Endothelial cell of umbilical vein (primary cell): ENCODE data around the gene RDH14. TPM values are rescaled to one million over a fixed set of nuclear protein-coding genes. Genes with fewer than 3 reads are reported as not detected.

Experiments used
- BruUV-seq: library from RNA; stranded (reverse); fragments of 400-500 nt; replicated peaks from 2 replicates; lab custom pipeline; 2021; lab: Mats Ljungman, UMichigan
- CTCF ChIA-PET: fragments of 300-600, 350-600 bp; sonication (Branson Sonifier 250); formaldehyde crosslinking; loops from one replicate; lab custom pipeline; 2021; ENCODE audit warnings: antibody characterized with exemption, inconsistent platforms; lab: Charles Lee
- POLR2A ChIA-PET: fragments of 300-600, 350-600 bp; sonication (Branson Sonifier 250); formaldehyde crosslinking; loops from one replicate; lab custom pipeline; 2021; ENCODE audit warnings: antibody characterized with exemption, inconsistent platforms; lab: Charles Lee
- DNase-seq: peaks from one replicate; pipeline ENCODE4 v3.0.0-alpha.2; 2011; ENCODE audit warnings: low read depth, low spot score
- FAIRE-seq: peaks from 2 replicates; lab custom pipeline; 2011; peaks lifted over from hg19 to GRCh38; lab: Jason Lieb, UNC
- H2AFZ ChIP-seq: 2 replicates; pipeline ENCODE4 v1.6.0; 2012; ENCODE audit warnings: low read depth, low read length, control low read depth, inconsistent platforms
- H3K27ac ChIP-seq: 2 replicates; pipeline ENCODE4 v1.5.1; 2011; ENCODE audit warnings: low read depth, mild to moderate bottlenecking, control low read depth, low read length, moderate library complexity; ENCODE audit not compliant: insufficient read depth
- H3K27me3 ChIP-seq, 2 experiments: 2 replicates each; pipeline versions ENCODE4 v1.6.0 to v1.6.1; 2011; ENCODE audit warnings: low read length in 2 of 2, mixed read lengths in 1 of 2; ENCODE audit not compliant: control insufficient read depth in 2 of 2, insufficient read depth in 2 of 2
- H3K36me3 ChIP-seq, 2 experiments: 2 replicates in 1 of 2; 3 replicates in 1 of 2; pipeline ENCODE4 v1.5.1; 2011; ENCODE audit warnings: low read length in 2 of 2, mild to moderate bottlenecking in 1 of 2, moderate library complexity in 1 of 2; ENCODE audit not compliant: control insufficient read depth in 2 of 2, insufficient read depth in 2 of 2; ENCODE audit errors: extremely low read depth in 1 of 2
- H3K4me1 ChIP-seq: 3 replicates; pipeline ENCODE4 v1.5.1; 2011; ENCODE audit warnings: mild to moderate bottlenecking, low read length; ENCODE audit not compliant: control insufficient read depth, insufficient read depth; ENCODE audit errors: extremely low read depth
- H3K4me2 ChIP-seq: 2 replicates; pipeline ENCODE4 v1.6.1; 2011; ENCODE audit warnings: low read length, control low read depth, mixed read lengths; ENCODE audit not compliant: insufficient read depth
- H3K4me3 ChIP-seq, 3 experiments: fragments of 200-600 bp in 1 of 3; sonication (generic), shearing (Covaris generic) in 1 of 3; replicated peaks in 1 of 3; 2 replicates each; pipeline ENCODE4 v1.5.1; 2011 to 2016; ENCODE audit warnings: control low read depth in 3 of 3, low read length in 3 of 3, mild to moderate bottlenecking in 2 of 3, inconsistent platforms in 1 of 3, low read depth in 1 of 3, moderate library complexity in 1 of 3; ENCODE audit not compliant: insufficient read depth in 1 of 3
- H3K79me2 ChIP-seq: 2 replicates; pipeline ENCODE4 v1.6.0; 2012; ENCODE audit warnings: low read length, inconsistent platforms; ENCODE audit not compliant: control insufficient read depth, insufficient read depth
- H3K9ac ChIP-seq: replicated peaks from 2 replicates; pipeline ENCODE3; 2011; ENCODE audit warnings: low read length, control low read depth; ENCODE audit not compliant: insufficient read depth; ENCODE audit errors: extremely low read depth
- H3K9me1 ChIP-seq: replicated peaks from 3 replicates; pipeline ENCODE4 v1.6.0; 2011; ENCODE audit warnings: mild to moderate bottlenecking, low read length; ENCODE audit not compliant: control insufficient read depth, insufficient read depth; ENCODE audit errors: extremely low read depth
- H3K9me3 ChIP-seq: replicated peaks from 2 replicates; pipeline ENCODE4 v1.5.1; 2012; ENCODE audit warnings: low read length, inconsistent platforms; ENCODE audit not compliant: control insufficient read depth, insufficient read depth
- H4K20me1 ChIP-seq: replicated peaks from 2 replicates; pipeline ENCODE3; 2011; ENCODE audit warnings: mild to moderate bottlenecking, low read length; ENCODE audit not compliant: control insufficient read depth, insufficient read depth; ENCODE audit errors: extremely low read depth
- EZH2 ChIP-seq: IDR thresholded peaks from 2 replicates; pipeline ENCODE4 v1.6.1; 2012; ENCODE audit warnings: borderline replicate concordance, low read depth, mild to moderate bottlenecking, moderate library complexity, low read length, inconsistent platforms; ENCODE audit not compliant: severe bottlenecking
- FOS ChIP-seq: IDR thresholded peaks from 2 replicates; pipeline ENCODE4 v1.6.1; 2011; ENCODE audit warnings: mild to moderate bottlenecking, low read length, moderate library complexity, borderline replicate concordance; ENCODE audit not compliant: insufficient read depth
- GATA2 ChIP-seq: IDR thresholded peaks from 2 replicates; pipeline ENCODE4 v1.7.0; 2011; ENCODE audit warnings: low read depth, mild to moderate bottlenecking, moderate library complexity, mixed read lengths, low read length; ENCODE audit not compliant: insufficient read length, insufficient read depth
- JUN ChIP-seq: IDR thresholded peaks from 2 replicates; pipeline ENCODE4 v1.6.1; 2011; ENCODE audit warnings: borderline replicate concordance, low read depth; ENCODE audit not compliant: insufficient read length, insufficient read depth
- MYC ChIP-seq: IDR thresholded peaks from one replicate; pipeline ENCODE4 v1.6.1; 2011; ENCODE audit warnings: mild to moderate bottlenecking, low read depth, low read length
- POLR2A ChIP-seq: IDR thresholded peaks from 2 replicates; pipeline ENCODE4 v1.6.1; 2012; ENCODE audit warnings: low read depth, mild to moderate bottlenecking, control low read depth, low read length
- POLR2AphosphoS5 ChIP-seq: IDR thresholded peaks from 2 replicates; pipeline ENCODE4 v1.6.1; 2012; ENCODE audit warnings: low read depth, mild to moderate bottlenecking, control low read depth, low read length, moderate library complexity; ENCODE audit not compliant: insufficient read depth
- dilution Hi-C: fragments of 300-500 bp; cut with MboI; formaldehyde crosslinking; loops from one replicate; pipeline ENCODE4 v1.15.0; 2019; ENCODE audit warnings: low sequenced_read_pairs; ENCODE audit not compliant: extremely low pct_ligation_motif_present
- intact Hi-C: fragments of 100-400 bp; cut with micrococcal nuclease; formaldehyde crosslinking; loops from one replicate; pipeline ENCODE4 v1.10.0; 2022
- polyA plus RNA-seq, 4 experiments: library from polyadenylated mRNA; depleted of rRNA in 3 of 4; stranded (reverse) in 3 of 4; unstranded in 1 of 4; fragments of >200 nt; gene quantifications; 2 replicates each; pipeline versions ENCODE4 v1.2.1 to v1.2.3, GENCODE V29; 2011 to 2012; ENCODE audit warnings: missing spikeins in 1 of 4
- total RNA-seq: library from RNA; stranded (reverse); gene quantifications from 2 replicates; pipeline ENCODE4 v1.2.3, GENCODE V29; 2021
- TF ChIP-seq, protein P1 (sequence below): IDR thresholded peaks from 2 replicates; pipeline ENCODE4 v1.6.1; 2011; ENCODE audit not compliant: insufficient read depth, insufficient read length
- TF ChIP-seq, protein P2 (sequence below), 2 donors: IDR thresholded peaks; 1 replicate in 1 of 2; 2 replicates in 1 of 2; pipeline ENCODE4 v1.5.1; 2011; ENCODE audit warnings: low read length in 2 of 2, mild to moderate bottlenecking in 2 of 2, moderate library complexity in 2 of 2, control low read depth in 1 of 2, inconsistent platforms in 1 of 2, low read depth in 1 of 2; ENCODE audit not compliant: insufficient read depth in 1 of 2; ENCODE audit errors: extremely low read depth in 1 of 2

RDH14 gene
- total and polyA plus RNA-seq, 2 donors (not counting 3 experiments of a cell fraction or from before 2014, with no cell fraction given) = 8.8 to 12.4 TPM

DNA sequence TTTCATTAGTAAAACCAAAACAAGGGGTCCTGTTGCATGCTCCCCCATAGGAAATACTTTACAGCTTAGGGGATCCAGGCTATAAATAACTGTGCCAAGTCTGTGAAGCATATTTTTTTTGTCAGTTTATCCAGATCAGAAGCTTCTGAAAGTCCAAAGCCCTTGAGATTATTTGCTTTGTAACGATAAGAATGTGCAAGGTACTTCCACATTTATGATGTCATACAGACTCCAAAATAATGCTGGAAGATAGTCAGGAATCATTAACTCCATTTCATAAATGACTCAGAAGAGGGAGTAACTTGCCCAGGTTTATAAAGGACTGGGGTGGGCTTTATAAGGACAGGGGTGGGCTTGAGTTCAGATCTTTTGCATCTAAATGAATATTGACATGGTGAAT is 29.3 kb downstream of the RDH14 start:
- H2AFZ ChIP-seq = no peak overlapping the region
- no peaks in the 10 kb centered on the region for H3K9me1 ChIP-seq
- no peak overlapping the region for H3K4me2 ChIP-seq
- dilution Hi-C loops = no loop called here
- H3K9ac ChIP-seq = no peak overlapping the region
- POLR2A ChIA-PET = no interaction called here
- H4K20me1 ChIP-seq = no peaks in the 10 kb centered on the region
- intact Hi-C loops = no loop called here
- no peaks in the 10 kb centered on the region for H3K79me2 ChIP-seq
- H3K4me1 ChIP-seq = peaks cover 4% of the 10 kb centered on the region
- H3K9me3 ChIP-seq = no peaks in the 10 kb centered on the region
- no peak overlapping the region for H3K4me3 ChIP-seq
- H3K36me3 ChIP-seq = no peaks in the 10 kb centered on the region
- DNase-seq (no peak), FAIRE-seq (no peak)
- CTCF ChIA-PET = interaction anchor here (0.7 to 1.1 kb wide), 3 partner anchors 15 to 29 kb away, joined by 3 to 4 read pairs (median 3); no protein-coding TSS in a partner anchor
- H3K27me3 ChIP-seq = no peaks in the 10 kb centered on the region
- no TSS peak for BruUV-seq
- H3K27ac ChIP-seq = no peak overlapping the region
- TF ChIP-seq MYC = no peak
- no peak for TF ChIP-seq POLR2A
- TF ChIP-seq EZH2 = no peak
- no peak for TF ChIP-seq FOS
- TF ChIP-seq, protein P1, sequence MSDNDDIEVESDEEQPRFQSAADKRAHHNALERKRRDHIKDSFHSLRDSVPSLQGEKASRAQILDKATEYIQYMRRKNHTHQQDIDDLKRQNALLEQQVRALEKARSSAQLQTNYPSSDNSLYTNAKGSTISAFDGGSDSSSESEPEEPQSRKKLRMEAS = no peak
- TF ChIP-seq GATA2 = no peak
- TF ChIP-seq, protein P2, sequence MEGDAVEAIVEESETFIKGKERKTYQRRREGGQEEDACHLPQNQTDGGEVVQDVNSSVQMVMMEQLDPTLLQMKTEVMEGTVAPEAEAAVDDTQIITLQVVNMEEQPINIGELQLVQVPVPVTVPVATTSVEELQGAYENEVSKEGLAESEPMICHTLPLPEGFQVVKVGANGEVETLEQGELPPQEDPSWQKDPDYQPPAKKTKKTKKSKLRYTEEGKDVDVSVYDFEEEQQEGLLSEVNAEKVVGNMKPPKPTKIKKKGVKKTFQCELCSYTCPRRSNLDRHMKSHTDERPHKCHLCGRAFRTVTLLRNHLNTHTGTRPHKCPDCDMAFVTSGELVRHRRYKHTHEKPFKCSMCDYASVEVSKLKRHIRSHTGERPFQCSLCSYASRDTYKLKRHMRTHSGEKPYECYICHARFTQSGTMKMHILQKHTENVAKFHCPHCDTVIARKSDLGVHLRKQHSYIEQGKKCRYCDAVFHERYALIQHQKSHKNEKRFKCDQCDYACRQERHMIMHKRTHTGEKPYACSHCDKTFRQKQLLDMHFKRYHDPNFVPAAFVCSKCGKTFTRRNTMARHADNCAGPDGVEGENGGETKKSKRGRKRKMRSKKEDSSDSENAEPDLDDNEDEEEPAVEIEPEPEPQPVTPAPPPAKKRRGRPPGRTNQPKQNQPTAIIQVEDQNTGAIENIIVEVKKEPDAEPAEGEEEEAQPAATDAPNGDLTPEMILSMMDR (IDR thresholded peaks at IDR 0.05; ENCODE audit: extremely low read depth in 1 of 2, insufficient read depth in 1 of 2, low read depth in 1 of 2, low read length in 2 of 2) = no peak
- TF ChIP-seq POLR2AphosphoS5 = no peak
- no peak for TF ChIP-seq JUN
